Hippocampal formation (tissue), 2 donors: ENCODE data around the gene TNN.
"Not testable (repeated sequence)": the region's sequence is repeated elsewhere in the genome, so short reads cannot be mapped to it uniquely, and the experiment has no call there.

Experiments
- DNase-seq, 2 donors: peaks; one replicate each; lab custom pipeline; 2025; lab: John Stamatoyannopoulos, UW

The TNN gene, protein sequence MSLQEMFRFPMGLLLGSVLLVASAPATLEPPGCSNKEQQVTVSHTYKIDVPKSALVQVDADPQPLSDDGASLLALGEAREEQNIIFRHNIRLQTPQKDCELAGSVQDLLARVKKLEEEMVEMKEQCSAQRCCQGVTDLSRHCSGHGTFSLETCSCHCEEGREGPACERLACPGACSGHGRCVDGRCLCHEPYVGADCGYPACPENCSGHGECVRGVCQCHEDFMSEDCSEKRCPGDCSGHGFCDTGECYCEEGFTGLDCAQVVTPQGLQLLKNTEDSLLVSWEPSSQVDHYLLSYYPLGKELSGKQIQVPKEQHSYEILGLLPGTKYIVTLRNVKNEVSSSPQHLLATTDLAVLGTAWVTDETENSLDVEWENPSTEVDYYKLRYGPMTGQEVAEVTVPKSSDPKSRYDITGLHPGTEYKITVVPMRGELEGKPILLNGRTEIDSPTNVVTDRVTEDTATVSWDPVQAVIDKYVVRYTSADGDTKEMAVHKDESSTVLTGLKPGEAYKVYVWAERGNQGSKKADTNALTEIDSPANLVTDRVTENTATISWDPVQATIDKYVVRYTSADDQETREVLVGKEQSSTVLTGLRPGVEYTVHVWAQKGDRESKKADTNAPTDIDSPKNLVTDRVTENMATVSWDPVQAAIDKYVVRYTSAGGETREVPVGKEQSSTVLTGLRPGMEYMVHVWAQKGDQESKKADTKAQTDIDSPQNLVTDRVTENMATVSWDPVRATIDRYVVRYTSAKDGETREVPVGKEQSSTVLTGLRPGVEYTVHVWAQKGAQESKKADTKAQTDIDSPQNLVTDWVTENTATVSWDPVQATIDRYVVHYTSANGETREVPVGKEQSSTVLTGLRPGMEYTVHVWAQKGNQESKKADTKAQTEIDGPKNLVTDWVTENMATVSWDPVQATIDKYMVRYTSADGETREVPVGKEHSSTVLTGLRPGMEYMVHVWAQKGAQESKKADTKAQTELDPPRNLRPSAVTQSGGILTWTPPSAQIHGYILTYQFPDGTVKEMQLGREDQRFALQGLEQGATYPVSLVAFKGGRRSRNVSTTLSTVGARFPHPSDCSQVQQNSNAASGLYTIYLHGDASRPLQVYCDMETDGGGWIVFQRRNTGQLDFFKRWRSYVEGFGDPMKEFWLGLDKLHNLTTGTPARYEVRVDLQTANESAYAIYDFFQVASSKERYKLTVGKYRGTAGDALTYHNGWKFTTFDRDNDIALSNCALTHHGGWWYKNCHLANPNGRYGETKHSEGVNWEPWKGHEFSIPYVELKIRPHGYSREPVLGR (N-terminal part only)

DNA sequence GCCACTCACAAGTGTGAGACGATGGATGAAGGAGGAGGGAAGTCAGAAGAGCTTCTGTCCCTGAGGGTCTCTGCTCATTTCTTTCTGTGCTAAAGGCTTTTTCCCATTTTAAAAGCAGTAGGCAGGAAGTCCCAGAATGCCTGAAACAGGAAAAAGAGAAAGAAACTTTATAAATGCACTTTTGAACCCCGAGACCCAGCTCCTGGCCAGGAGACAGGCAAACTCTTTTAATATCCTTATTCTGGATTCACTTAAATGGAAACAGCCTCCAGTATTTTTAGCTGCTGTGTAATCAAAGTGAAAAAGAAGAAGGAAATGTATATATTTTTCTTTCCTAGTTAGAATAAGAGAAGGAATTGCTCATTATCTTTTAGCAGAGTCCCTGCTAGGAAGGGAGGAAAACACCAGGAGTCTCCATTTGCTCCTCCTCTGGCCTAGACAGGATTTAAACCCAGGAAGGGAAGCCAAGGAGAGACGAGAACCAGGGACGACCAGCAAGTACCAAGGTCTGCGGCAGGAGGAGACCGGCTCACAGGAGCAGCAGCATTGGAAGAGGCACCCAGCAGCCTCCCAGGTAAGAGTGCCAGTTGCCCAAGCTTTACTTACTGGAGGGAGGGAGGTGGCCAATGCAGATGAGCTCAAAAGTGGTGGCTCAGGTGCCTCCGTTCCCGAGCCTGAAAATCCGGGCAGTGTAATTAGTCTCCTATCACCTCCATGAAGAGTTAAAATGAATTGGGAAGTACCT is at the start of gene TNN:
TSS of gene TNN (plus strand) at position 472 of the 745 bp plus-strand sequence. CDS start 9,586 bp downstream, outside the sequence.
- DNase-seq, result no peak

DNA sequence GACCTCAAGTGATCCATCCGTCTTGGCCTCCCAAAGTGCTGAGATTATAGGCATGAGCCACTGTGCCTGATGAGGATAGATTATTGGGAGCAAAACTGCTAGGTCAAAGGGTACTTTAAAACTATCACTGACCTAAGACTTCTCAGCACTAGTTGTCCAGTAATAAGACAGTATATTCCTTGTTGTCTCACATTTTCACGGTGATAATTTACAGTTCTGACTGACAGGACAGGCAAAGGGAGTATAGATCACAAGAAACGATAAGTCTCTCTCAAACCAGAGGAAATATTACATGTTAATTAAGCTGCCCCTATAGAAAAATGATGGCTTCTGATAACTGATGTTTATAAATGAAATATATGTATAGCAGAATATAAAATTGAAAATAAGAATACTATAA is 48.1 kb upstream of the TNN start:
- DNase-seq, result no peak

DNA sequence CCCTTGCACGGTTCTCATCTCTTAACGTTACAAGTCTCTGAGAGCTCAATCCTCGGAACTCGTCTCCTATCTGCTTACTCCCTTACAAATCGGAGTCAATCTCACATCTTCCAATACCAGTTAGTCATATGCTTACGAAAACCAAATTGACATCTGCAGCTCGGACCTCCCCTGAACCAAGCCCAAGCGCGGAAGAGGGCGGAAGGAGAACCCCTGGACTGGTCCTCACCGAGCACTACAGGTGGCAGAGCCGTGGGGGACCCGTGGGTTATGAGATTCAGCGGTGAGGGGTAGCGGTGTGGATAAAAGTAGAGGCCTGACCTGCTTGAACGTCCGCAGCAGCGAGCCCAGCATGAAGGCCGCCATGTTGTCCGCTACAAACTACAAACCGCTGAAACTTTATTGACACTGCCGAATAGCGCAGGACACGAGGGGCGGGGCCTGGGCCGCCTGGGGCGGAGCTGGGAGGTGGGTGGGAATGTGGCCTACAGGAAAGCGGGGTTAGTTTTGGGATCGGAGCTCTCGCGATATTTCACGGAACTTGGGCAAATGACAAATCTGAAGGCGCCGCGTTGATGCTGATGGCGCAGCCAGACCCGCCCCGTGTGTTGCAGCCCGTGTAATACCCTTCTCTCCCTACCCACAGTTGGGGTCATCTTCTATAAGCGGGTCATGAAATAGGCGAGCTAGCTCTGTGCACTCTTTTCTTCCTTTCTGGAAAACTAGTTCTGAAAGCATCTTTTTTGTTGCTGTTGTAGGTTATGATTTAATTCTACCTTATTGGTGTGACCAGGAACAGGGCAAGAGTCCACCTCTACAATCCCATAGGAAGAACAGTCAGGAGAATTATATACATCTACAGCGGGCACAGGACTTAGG is 44.4 kb upstream of the TNN start, which contains the start of gene MRPS14:
TSS of gene MRPS14 (minus strand) at position 383 of the 879 bp plus-strand sequence. CDS start at position 366, 17 bp downstream.
- DNase-seq, result peak; percentile 94 to 97

DNA sequence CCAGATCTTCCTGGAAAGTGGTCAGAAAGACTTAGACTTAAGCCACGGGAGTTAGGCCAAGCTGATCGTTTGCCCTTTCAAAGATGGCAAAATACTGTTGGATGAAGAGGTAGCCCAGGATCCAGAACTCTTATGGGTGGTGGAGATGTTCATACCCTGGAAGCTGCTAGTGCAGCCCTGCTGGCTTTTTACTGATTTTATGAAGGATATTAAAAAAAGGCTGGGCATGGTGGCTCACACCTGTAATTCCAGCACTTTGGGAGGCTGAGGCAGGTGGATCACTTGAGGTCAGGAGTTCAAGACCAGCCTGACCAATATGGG is 43.8 kb upstream of the TNN start:
- DNase-seq, result not testable (repeated sequence)

DNA sequence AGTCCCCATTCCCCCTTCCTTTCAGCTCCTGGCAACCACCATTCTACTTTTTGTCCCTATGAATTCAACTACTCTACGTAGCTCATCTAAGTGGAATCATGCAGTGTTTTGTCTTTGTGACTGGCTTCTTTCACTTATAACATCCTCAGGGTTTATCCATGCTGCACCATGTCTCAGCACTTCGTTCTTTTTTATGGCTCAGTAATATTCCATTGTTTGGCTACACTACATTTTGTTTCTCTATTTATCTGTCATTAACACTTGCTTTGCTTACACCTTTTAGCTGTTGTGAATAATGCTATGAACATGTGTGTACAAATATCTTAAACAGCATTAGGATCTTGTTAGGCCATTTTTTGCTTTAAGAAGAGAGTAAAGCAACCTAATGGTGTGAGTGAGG is 42.9 kb upstream of the TNN start:
- DNase-seq, result no peak

DNA sequence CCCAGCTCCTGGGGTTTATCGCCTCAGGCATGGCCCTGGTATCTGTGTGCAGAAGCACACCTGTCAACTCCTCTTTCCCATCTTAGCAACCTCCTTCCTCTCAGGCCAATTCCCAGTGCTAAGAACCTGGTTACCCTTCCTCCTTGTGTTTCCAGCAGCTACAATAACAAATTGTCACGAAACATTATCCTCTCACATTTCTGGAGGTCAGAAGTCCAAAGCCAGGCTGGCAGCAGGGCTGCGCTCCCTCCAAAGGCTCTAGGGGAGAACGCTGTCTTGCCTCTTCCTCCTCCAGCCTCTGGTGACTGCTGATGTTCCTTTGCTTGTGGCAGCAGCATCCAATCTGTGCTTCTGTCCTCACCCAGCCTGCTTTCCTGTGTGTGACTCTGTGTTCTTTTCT is 33.7 kb upstream of the TNN start:
- no peak for DNase-seq

DNA sequence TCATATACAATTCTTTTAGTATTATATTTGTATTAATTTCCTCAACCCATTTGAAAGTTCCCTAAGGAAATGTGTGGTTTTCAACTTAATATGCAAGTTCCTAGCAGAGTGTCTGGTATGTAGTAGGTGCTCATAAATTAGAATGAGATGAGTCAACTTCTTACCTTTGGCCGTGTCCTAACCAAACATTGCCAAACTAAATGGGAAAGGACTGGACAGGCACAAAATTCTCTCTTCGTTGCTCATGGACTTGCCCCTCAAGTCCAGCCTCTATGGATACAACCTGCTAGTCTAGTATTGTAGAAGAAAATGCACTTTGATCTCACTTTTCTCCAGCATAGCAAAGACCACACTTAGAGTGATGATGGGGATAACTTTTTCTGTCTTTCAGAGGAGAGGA is 32.9 kb upstream of the TNN start:
- DNase-seq, result no peak

DNA sequence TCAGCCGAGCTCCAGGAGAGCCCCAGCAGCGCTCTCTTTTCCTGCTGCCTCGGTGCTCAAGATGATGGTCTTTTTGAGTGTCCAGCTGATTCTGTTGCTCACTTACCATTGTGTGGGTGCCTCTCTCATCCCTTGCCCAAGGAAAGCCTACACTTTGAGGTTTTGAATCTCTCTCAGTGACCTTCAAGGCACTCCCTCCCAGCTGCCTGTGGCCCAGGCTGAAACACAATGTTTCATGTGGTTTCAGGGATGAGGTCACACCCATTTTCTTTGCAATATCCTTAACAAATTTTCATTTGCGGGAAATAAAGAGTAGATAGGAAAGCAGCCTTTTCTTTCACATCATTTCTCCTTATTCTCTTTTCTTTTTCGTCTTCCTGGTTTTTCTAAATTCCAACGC is 31.8 kb upstream of the TNN start:
- DNase-seq, result no peak

DNA sequence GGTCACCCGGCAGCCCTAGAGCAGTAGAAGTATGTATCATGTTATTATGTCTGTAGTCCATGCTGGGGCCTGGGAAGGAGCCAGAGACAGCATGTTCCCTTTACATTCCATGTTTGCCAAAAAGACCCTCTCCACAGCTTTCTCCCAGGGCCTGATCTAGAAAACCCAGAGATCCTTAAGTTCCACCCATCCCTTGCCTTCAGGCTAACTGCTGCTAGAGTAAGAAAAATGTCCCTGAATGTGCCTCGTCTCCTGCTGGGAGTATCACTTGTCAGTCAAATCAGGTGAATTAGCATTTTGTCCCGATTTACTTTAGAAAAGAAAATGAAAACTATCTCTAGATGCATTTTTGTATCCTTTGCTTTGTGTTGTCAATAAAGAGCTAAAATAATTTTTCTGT is 31.2 kb upstream of the TNN start:
- DNase-seq, result no peak

DNA sequence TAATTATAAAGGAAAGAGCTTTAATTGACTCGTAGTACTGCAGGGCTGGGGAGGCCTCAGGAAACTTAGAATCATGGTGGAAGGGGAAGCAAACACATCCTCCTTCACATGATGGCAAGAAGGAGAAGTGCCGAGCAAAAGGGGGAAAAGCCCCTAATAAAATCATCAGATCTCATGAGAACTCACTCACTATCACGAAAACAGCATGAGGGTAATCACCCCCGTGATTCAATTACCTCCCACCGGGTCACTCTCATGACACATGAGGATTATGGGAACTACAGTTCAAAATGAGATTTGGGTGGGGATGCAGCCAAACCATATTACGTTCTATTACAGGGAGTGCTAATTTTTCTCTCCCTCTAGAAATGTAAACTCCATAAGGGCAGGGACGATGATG is 30.2 kb upstream of the TNN start:
- DNase-seq, result no peak

DNA sequence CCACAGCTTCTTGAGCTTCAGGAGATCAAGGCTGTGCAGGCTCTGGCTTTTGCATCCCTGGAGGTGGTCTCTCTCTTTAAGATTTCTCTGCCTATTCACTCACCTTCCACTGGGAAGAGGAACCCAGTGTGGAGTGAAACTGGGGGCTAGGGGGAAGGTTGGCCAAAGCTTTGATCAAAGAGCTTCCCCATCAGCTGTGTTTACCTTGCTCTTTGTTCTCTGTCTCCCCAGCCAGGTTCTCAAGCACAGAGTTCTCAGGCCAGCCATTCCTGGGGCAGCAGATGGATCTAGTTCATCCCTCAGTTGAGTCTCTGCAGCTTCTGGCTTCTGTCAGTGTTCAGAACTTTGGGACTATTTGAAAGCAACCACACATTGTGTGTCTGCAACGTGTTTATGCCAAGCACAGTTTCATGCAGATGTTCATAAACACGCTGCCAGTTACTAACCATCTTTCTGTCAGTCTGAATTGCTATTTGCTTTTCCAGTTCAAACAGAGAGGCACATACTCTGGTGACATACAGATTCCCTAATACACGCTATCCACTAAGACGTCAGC is 27.2 kb upstream of the TNN start:
- DNase-seq, result no peak

DNA sequence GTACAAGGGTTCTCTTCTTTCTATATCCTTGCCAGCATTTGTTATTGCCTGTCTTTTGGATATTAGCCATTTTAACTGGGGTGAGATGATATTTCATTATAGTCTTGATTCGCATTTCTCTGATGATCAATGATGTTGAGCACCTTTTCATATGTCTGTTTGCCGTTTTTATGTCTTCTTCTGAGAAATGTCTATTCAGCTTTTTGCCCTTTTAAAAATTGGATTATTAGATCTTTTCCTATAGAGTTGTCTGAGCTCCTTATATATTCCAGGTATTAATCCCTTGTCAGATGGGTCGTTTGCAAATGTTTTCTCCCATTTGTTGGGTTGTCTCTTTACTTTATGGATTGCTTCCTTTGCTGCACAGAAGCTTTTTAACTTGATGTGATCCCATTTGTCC is 25.0 kb upstream of the TNN start:
- DNase-seq, result no peak

DNA sequence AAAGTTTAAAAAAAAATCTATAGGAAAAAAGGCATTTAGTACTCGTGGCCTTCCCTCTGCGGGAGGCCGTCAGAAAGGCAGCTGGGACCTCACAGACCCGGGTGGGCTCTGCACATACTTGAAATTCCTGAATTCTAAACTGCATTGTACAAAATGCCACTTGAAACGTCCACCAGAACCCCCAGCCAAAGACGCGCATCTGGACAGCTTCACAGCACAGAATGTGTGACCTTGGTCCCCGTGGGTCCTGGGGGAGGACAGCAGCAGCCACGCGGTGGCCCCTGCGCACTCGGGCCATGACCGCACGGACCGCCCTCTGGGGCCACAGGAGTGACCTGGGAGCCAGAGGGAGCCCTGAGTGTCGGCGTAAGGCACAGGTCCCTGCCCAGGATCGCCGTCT is 23.8 kb upstream of the TNN start:
- DNase-seq, result no peak

DNA sequence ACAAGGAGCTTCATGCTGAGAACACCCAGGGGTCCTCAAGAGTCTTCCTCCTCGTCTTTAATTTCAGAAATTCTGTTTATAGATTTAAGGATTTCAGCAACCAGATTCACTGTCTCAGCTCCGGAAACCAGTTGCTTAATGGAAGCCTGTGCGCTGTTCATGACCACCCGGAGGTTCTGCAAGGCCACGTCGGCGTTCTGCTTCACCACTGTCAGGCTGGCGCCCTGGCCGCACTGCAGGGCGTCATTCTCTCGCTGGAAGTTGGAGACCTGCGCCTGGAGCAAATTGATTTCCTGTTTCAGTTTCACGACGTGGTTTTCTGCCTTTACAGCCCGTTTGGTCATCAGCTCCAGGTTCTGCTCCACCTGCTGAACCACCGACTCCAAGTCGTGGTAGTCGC is 23.0 kb upstream of the TNN start:
- DNase-seq, result not testable (repeated sequence)

DNA sequence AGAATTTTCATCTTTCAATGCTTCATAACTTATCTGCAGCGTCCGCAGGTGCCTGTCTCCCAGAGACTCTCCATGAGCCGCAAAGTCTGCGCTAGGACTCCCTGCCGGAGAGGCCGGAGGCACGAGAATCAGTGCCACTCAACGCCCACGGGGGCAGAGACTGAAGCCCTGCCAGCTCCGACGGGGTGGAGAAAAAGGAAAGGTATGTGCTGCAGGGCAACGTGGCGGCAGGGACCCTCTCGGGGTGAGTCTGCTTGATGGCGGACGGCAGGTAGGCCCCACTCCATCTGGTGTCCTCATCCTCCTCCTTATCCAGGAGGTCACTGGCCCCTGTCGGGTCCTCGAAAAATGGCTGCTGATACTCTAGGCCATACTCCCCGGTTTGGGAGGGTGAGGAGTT is 22.5 kb upstream of the TNN start:
- no peak for DNase-seq

DNA sequence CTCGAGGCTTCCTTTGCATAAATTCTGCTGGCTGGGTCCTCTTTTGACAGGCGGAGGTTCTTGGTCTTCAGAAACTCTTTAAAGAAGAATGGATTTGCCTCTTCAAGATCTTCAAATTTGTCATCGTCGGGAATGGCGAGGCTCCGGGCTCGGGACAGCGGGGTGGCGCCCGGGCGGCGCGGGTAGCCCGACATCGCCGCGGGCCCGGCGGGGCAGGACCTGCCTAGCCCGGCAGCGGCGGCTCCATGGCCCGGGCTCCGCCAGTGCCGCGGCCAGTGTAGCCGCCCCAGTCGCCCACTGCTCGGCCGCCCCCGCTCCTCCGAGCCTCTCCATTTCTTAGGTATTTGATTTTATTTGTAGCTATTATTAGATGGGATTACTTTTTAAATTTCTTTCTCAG is 22.1 kb upstream of the TNN start:
- no peak for DNase-seq

DNA sequence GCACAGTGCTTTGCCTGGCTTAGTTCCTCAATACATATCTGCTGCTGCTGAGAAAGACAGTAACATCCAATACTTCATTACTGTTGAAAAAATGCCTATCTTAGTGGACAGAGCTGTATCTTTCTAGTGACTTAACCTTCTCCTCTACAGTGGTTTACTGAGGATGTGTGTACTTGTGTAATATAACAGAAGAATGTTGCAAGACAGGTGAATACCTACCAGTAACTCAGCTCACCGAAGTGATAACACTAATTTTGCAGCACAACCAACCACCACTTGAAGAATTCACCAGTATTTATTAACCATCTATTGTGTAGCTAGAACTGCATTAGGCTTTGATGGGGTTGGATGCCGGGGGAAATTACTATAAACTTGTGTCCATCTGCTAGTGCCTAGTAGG is 16.6 kb upstream of the TNN start:
- no peak for DNase-seq

DNA sequence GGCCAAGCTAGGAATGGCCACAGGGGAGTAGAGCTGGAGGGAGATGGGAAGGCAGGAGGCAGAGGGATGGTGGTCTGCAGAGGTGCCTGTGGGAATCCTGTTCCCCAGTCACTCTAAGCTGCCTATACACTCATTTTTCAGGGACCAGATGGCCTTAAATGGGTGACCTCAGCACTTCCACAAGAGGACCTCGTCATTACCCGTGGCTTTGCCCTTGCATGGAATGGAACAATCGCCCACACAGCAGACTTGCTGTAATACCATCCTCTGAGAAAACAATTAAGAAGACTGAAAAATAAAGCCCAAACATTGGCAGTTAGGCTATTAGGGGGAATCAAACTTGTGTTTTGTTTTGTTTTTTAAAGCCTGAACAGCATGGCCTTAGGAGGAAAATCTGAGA is 12.9 kb upstream of the TNN start:
- DNase-seq, result no peak

DNA sequence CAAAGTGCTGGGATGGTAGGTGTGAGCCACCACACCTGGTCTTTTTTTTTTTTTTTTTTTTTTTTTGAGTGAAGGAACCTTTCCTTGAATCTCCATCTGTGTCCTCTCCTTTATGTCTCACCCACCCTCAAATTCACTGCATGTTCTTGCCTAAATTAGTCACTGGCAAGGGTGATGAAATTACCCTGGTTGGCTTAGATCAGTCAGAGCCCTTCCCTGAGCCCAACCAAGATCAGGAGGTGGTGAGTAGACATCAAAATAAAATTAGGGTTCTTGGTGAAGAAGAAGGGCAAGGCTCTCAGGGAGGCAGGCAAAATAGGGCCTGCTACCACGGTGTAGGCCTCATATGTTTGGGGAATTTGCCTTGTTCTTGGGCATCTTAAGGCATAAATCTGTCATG is 5.3 kb upstream of the TNN start:
- DNase-seq, result no peak

DNA sequence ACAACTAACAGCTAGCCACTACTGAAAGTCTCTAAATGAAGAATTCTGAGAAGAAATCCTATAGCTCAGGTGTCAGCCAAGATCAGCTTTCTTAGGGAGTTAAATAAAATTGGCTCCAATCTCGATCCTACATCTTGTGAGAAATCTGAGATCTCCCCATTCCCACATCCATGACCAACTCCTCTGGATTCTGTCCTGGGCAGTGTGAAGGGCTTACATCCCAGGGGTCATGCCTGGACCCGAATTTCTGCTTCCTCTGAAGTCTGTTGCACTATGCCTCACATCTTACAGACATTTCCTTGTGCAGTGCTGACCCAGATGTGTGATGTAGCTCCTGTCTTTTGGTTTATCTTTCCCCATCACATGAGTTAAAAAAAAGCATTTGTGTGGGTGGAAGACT is 4.8 kb upstream of the TNN start:
- DNase-seq, result no peak
